Stomach (tissue), 9 donors: ENCODE results near the gene RYR1. TPM values are rescaled to one million over a fixed set of nuclear protein-coding genes. Genes with fewer than 3 reads are reported as not detected.

ENCODE experiments used
- DNase-seq, 2 donors: peaks; one replicate each; pipeline versions ENCODE4 v3.0.0 to v3.0.0-alpha.2; 2013 to 2019
- H3K27ac ChIP-seq, 5 donors: fragments of 200-600 bp in 4 of 5; sonication (generic) in 4 of 5; one replicate each; pipeline ENCODE4 v1.5.1; 2013 to 2019; ENCODE audit warnings: mild to moderate bottlenecking in 1 of 5, moderate library complexity in 1 of 5
- H3K27me3 ChIP-seq, 3 donors: fragments of 200-600 bp; sonication (generic); one replicate each; pipeline ENCODE4 v1.5.1; 2017 to 2019; ENCODE audit warnings: mixed run types in 1 of 3
- H3K36me3 ChIP-seq, 4 donors: fragments of 200-600 bp; sonication (generic); 1 replicate in 3 of 4; 2 replicates in 1 of 4; pipeline ENCODE4 v1.5.1; 2016 to 2019
- H3K4me1 ChIP-seq, 4 donors: fragments of 200-600 bp; sonication (generic); one replicate each; pipeline ENCODE4 v1.5.1; 2016 to 2019
- H3K4me3 ChIP-seq, 4 donors: fragments of 200-600 bp; sonication (generic) in 3 of 4; one replicate each; pipeline ENCODE4 v1.5.1; 2016 to 2019; ENCODE audit warnings: mild to moderate bottlenecking in 1 of 4
- H3K9me3 ChIP-seq, 4 donors: fragments of 200-600 bp; sonication (generic); one replicate each; pipeline ENCODE4 v1.5.1; 2016 to 2019
- CTCF ChIP-seq, 7 experiments: fragments of 450-650 bp in 4 of 7; fragments of 200-600 bp in 3 of 7; sonication (generic) in 3 of 7; IDR thresholded peaks; one replicate each; pipeline ENCODE4 v1.5.1; 2016 to 2019; ENCODE audit warnings: antibody characterized with exemption in 7 of 7, control low read depth in 2 of 7, mild to moderate bottlenecking in 1 of 7
- EP300 ChIP-seq: sonication (generic); formaldehyde crosslinking; IDR thresholded peaks from one replicate; pipeline ENCODE4 v1.6.1; 2017; ENCODE audit warnings: antibody characterized with exemption
- POLR2A ChIP-seq, 4 donors: fragments of 450-650 bp; IDR thresholded peaks; one replicate each; pipeline ENCODE4 v1.6.1; 2016; ENCODE audit warnings: antibody characterized with exemption in 4 of 4, control low read depth in 2 of 4, mild to moderate bottlenecking in 1 of 4, moderate library complexity in 1 of 4
- POLR2AphosphoS5 ChIP-seq, 3 donors: sonication (generic); formaldehyde crosslinking; IDR thresholded peaks; one replicate each; pipeline ENCODE4 v1.6.1; 2016; ENCODE audit warnings: antibody characterized with exemption in 3 of 3
- WGBS, 5 donors: extraction: QIAGEN DNeasy Blood & Tissue Kit in 3 of 5; methylation state at CpG; one replicate each; pipeline versions ENCODE4 v1.1.5 to v1.1.7; 2013 to 2018; 5-methylcytosine and 5-hydroxymethylcytosine counted together
- intact Hi-C: fragments of 100-400 bp; cut with DNase I; formaldehyde crosslinking; loops from one replicate; pipeline ENCODE4 v1.15.1; 2023; ENCODE audit warnings: low total_unique reads
- polyA plus RNA-seq, 3 donors: library from polyadenylated mRNA; stranded (reverse); fragments of 200-250 nt; gene quantifications; one replicate each; pipeline ENCODE4 v1.2.3, GENCODE V29; 2013
- total RNA-seq, 5 donors: library from RNA; depleted of rRNA; stranded (reverse); fragments of >200 nt; gene quantifications; one replicate each; pipeline versions ENCODE4 v1.1.0 to v1.2.3, GENCODE V29; 2014 to 2016
- donor health status: healthy with polysubstance abuse.
- donor health status: Bipolar disorder and iron deficiency.
- donor health status: healthy.

The RYR1 gene
- total and polyA plus RNA-seq, 8 donors = under 0.01 to 10.7 (median 1.2) TPM

- H3K36me3 ChIP-seq = no peaks in the 10 kb centered on the region
- 83 to 94% (median 93%) methylated on average over 6 of the region's 6 CpGs for WGBS, 5 donors
- no peaks in the 10 kb centered on the region for H3K9me3 ChIP-seq
- H3K4me1 ChIP-seq = peaks cover 0 to 8% (median 3%) of the 10 kb centered on the region in 4 donors
- TF ChIP-seq POLR2A (IDR thresholded peaks at IDR 0.05) (no peak), CTCF (IDR thresholded peaks at IDR 0.05) (no peak), EP300 (no peak), POLR2AphosphoS5 (IDR thresholded peaks at IDR 0.05) (no peak)
- H3K4me3 ChIP-seq = no peak overlapping the region
- peaks cover 0 to 90% (median 28%) of the 10 kb centered on the region in 3 donors for H3K27me3 ChIP-seq
- no peak for DNase-seq
- intact Hi-C loops = no loop called here
- no peak overlapping the region for H3K27ac ChIP-seq
Observed at GRCh38 chr19:38437295-38437694, 3.8 kb downstream of the RYR1 start.

- intact Hi-C loops = no loop called here
- H3K27me3 ChIP-seq = peaks cover 0 to 90% (median 27%) of the 10 kb centered on the region in 3 donors
- no peak for DNase-seq
- WGBS, 5 donors = 74 to 89% (median 84%) methylated on average over 2 of the region's 2 CpGs
- no peaks in the 10 kb centered on the region for H3K9me3 ChIP-seq
- H3K27ac ChIP-seq = no peak overlapping the region
- no peaks in the 10 kb centered on the region for H3K36me3 ChIP-seq
- TF ChIP-seq EP300 (no peak), POLR2A (IDR thresholded peaks at IDR 0.05) (no peak), CTCF (IDR thresholded peaks at IDR 0.05) (no peak), POLR2AphosphoS5 (IDR thresholded peaks at IDR 0.05) (no peak)
- H3K4me1 ChIP-seq = peaks cover 0 to 8% (median 3%) of the 10 kb centered on the region in 4 donors
- H3K4me3 ChIP-seq = no peak overlapping the region
Observed at GRCh38 chr19:38437917-38438316, 4.4 kb downstream of the RYR1 start.

GRCh38 chr19:38440592-38440991, 7.1 kb downstream of the RYR1 start:
- WGBS, 5 donors = 74 to 78% (median 75%) methylated on average over 12 to 14 of the region's 14 CpGs

GRCh38 chr19:38441657-38442348, 8.3 kb downstream of the RYR1 start:
- Histone ChIP-seq H3K4me1 (no peaks in the 10 kb centered on the region), H3K4me3 (no peak overlapping the region), H3K36me3 (no peaks in the 10 kb centered on the region), H3K27me3 (peaks cover 0 to 53% (median 0%) of the 10 kb centered on the region in 3 donors), H3K9me3 (no peaks in the 10 kb centered on the region), H3K27ac (no peak overlapping the region)
- intact Hi-C loops = no loop called here
- 30 to 45% (median 39%) methylated on average over 6 to 7 of the region's 7 CpGs for WGBS, 5 donors
- no peak for TF ChIP-seq CTCF (IDR thresholded peaks at IDR 0.05)
- TF ChIP-seq EP300 = no peak
- TF ChIP-seq POLR2AphosphoS5 (IDR thresholded peaks at IDR 0.05) = no peak
- TF ChIP-seq POLR2A (IDR thresholded peaks at IDR 0.05) = no peak
- DNase-seq = no peak

More at GRCh38 chr19:38440592-38440991, 7.1 kb downstream of the RYR1 start:
- H3K9me3 ChIP-seq = no peaks in the 10 kb centered on the region
- TF ChIP-seq POLR2A (IDR thresholded peaks at IDR 0.05) (no peak), POLR2AphosphoS5 (IDR thresholded peaks at IDR 0.05) (no peak), CTCF (IDR thresholded peaks at IDR 0.05) (no peak), EP300 (no peak)
- H3K36me3 ChIP-seq = no peaks in the 10 kb centered on the region
- no peak overlapping the region for H3K27ac ChIP-seq
- peaks cover 0 to 66% (median 0%) of the 10 kb centered on the region in 3 donors for H3K27me3 ChIP-seq
- intact Hi-C loops = no loop called here
- H3K4me1 ChIP-seq = no peaks in the 10 kb centered on the region
- DNase-seq = no peak
- H3K4me3 ChIP-seq = no peak overlapping the region
